Measurements from ENCODE around the gene PLPPR1. TPM values are rescaled to one million over a fixed set of nuclear protein-coding genes. Genes with fewer than 3 reads are reported as not detected.
A peak's percentile ranks its signal among the peaks of the same experiment; 100 is the strongest.

Gene PLPPR1
- not detected for total RNA-seq

DNA sequence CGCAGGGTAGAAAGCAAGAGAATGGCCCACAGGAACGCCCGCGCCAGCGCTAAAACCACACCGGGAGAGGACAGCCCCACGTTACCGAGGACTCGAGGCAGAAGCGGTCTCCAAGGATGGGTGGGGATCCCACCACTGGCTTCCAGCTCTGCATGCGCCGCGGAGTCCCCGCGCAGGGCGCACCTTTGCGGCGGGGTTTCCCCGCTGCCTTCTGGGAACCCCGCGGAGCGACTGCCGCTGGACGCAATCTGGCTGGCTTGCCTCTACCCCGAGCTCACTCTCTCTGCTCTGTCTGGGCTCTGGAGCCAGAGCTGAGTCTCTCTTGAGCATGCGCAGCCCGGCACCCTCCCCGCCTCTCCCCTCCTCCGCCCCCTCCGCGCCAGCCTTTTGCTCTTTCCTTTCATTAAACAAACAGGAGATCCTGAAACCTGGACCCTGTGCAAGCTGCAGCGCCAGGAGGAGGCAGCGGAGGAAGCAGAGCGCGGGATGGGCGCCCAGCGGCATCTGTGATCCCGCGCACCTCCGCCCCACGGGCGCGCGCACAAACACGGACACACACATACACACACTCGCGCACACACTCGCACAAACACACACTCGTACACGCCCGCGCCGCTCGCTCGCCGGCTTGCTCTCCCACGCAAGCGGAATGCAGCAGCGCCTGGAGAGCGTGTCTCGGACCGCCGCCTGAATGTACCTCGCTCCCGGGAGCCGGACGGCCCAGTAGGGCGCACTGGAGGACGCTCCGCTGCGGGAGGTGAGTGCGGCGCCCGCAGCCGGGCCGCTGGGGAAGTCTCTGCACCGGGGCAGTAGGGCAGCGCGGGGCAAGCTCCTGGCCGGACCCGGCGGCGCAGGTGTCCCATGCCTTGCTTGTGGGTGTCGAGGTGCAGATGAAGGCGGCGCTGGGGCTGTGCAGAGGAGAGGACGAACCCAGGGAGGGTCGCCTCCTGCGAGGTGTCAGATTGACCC, at the start of gene PLPPR1:
Gene PLPPR1 (plus strand): TSS at position 382 of the 969 bp plus-strand sequence.
- Mint-ChIP-seq H3K27ac (no peak within 1 kb of the TSS), H3K36me3 (no peaks in the 10 kb centered on the region), H3K9me3 (no peaks in the 10 kb centered on the region)
- ATAC-seq: peak in 1 of 2 donors; percentile 47
- no peak for DNase-seq (ENCODE audit: low spot score in 2 of 2)

DNA sequence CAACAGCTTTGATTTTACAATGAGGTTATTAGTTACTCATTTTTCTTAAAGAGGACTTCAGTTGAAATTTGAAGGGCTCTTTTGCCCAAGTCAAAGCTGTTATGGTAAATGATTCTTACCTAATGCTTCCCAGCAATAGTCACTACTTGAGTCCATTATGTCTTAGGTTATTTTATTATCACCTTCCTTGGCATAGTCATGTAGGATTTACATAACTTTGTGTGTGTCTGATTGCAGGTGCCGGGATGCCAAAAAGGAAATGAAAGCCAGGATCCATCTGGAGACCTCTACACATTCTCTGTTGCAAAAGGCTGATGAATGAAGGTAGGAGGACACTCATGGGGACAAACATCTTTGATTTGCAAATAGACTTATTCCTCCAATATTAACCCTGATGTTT, 38.8 kb upstream of the PLPPR1 start:
- DNase-seq (ENCODE audit: low spot score in 2 of 2) (no peak), ATAC-seq (no peak)
- H3K27ac Mint-ChIP-seq: no peak overlapping the region
- no peaks in the 10 kb centered on the region for H3K9me3 Mint-ChIP-seq
- H3K36me3 Mint-ChIP-seq: no peaks in the 10 kb centered on the region

- ATAC-seq (no peak), DNase-seq (ENCODE audit: low spot score in 2 of 2) (no peak)
- no peaks in the 10 kb centered on the region for H3K9me3 Mint-ChIP-seq
- no peaks in the 10 kb centered on the region for H3K36me3 Mint-ChIP-seq
- H3K27ac Mint-ChIP-seq: no peak overlapping the region
These were observed 37.7 kb upstream of the PLPPR1 start for GRCh38 chr9:100990605-100991381.

- DNase-seq (ENCODE audit: low spot score in 2 of 2): no peak
- no peak for ATAC-seq
- no peak overlapping the region for H3K27ac Mint-ChIP-seq
- no peaks in the 10 kb centered on the region for H3K36me3 Mint-ChIP-seq
- H3K9me3 Mint-ChIP-seq: no peaks in the 10 kb centered on the region
These were observed 35.9 kb upstream of the PLPPR1 start for GRCh38 chr9:100992632-100993031.

- H3K36me3 Mint-ChIP-seq: no peaks in the 10 kb centered on the region
- H3K9me3 Mint-ChIP-seq: peaks cover 6 to 13% of the 10 kb centered on the region in 2 donors
- no peak overlapping the region for H3K27ac Mint-ChIP-seq
- no peak for DNase-seq (ENCODE audit: low spot score in 2 of 2)
- ATAC-seq: no peak
These were observed 28.5 kb upstream of the PLPPR1 start for GRCh38 chr9:100999906-101000544.

DNA sequence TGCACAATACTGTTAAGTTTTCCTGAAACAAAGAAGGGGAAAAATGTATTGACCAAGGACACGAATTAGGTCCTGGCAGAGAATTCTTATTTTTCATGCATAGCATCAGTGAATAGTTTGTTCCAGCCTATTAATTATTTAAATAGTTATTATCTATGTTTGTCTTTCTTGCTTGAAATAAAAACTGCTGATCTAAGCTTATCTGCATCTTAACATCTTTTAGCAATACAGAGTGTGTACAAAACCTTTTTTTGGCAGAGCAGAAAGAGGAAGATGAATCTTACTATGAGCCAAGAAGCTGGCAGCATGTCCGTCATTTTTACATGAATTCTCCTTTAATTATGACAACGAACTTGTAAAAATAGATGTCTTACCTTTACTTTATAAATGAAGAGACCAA, 23.3 kb upstream of the PLPPR1 start:
- DNase-seq (ENCODE audit: low spot score in 2 of 2) (no peak), ATAC-seq (no peak)
- H3K36me3 Mint-ChIP-seq: no peaks in the 10 kb centered on the region
- no peak overlapping the region for H3K27ac Mint-ChIP-seq
- H3K9me3 Mint-ChIP-seq: peaks cover 13% of the 10 kb centered on the region in 2 donors

DNA sequence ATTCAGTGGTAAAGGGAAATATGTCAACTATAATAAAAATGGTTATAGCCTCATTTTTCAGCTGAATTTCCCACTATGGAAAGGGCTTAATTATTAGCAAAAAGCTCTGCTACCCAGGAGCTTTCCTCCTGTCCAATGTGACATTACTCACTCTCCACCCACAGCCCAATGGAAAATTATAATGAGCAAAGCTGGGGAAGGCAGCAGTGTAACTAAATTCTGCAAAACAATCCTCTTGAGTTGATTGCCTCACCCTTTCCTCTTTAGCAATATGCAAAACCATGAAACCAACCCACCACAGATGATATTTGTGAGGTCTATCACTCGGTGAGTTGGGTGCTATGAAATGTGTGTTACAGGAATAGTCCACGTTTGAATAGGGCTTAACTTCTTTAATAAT, 14.0 kb upstream of the PLPPR1 start:
- H3K36me3 Mint-ChIP-seq: peaks cover 0 to 5% of the 10 kb centered on the region in 2 donors
- H3K9me3 Mint-ChIP-seq: peaks cover 0 to 3% of the 10 kb centered on the region in 2 donors
- DNase-seq (ENCODE audit: low spot score in 2 of 2) (no peak), ATAC-seq (no peak)
- H3K27ac Mint-ChIP-seq: no peak overlapping the region

- H3K9me3 Mint-ChIP-seq: peaks cover 0 to 3% of the 10 kb centered on the region in 2 donors
- no peak for ATAC-seq
- H3K27ac Mint-ChIP-seq: no peak overlapping the region
- H3K36me3 Mint-ChIP-seq: peaks cover 0 to 5% of the 10 kb centered on the region in 2 donors
- DNase-seq (ENCODE audit: low spot score in 2 of 2): no peak
These were observed 10.1 kb upstream of the PLPPR1 start for GRCh38 chr9:101018467-101018866.

DNA sequence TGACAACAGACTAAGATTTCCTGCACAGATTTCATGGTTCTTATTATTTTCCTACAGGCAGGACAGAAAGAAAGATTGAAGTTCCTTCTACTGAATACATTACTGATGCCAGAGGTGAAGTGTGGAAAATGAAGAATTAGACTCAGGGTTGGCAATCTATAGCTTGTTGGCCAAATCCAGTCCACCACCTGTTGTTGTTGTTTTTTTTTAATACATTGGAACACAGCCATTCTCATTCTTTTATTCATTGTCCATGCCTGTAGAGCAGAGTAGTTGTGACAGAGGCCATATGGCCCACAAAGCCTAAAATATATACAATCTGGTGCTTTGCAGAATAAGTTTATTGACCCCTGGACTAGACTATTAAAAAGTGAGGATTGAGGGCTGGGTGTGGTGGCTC, 5.8 kb upstream of the PLPPR1 start:
- Mint-ChIP-seq H3K9me3 (no peaks in the 10 kb centered on the region), H3K36me3 (peaks cover 0 to 4% of the 10 kb centered on the region in 2 donors), H3K27ac (no peak overlapping the region)
- no peak for ATAC-seq
- DNase-seq (ENCODE audit: low spot score in 2 of 2): no peak

- no peaks in the 10 kb centered on the region for H3K9me3 Mint-ChIP-seq
- no peak for DNase-seq (ENCODE audit: low spot score in 2 of 2)
- H3K27ac Mint-ChIP-seq: no peak overlapping the region
- no peak for ATAC-seq
- H3K36me3 Mint-ChIP-seq: no peaks in the 10 kb centered on the region
These were observed 2.6 kb upstream of the PLPPR1 start for GRCh38 chr9:101025940-101026339.

DNA sequence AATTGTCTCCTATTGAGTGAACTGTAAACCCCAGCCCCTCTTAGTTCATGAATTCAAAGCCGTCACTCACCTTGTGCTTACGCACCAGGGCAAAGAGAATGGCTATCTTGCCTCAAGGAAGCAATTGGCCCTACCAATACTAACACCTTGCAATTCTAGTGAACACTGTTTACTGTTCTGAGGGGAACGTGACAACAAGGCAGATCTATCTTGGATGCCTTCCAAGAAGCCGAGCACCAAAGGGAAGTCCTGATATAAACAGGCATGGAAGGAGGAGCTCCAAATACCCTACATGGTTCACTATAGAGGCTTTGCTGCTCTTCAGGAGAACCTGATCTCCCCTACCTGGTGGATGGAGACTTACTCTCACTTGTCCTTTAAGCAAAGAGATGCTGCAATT, 1.7 kb upstream of the PLPPR1 start:
- no peaks in the 10 kb centered on the region for H3K36me3 Mint-ChIP-seq
- DNase-seq (ENCODE audit: low spot score in 2 of 2): no peak
- ATAC-seq: no peak
- no peaks in the 10 kb centered on the region for H3K9me3 Mint-ChIP-seq
- no peak overlapping the region for H3K27ac Mint-ChIP-seq

DNA sequence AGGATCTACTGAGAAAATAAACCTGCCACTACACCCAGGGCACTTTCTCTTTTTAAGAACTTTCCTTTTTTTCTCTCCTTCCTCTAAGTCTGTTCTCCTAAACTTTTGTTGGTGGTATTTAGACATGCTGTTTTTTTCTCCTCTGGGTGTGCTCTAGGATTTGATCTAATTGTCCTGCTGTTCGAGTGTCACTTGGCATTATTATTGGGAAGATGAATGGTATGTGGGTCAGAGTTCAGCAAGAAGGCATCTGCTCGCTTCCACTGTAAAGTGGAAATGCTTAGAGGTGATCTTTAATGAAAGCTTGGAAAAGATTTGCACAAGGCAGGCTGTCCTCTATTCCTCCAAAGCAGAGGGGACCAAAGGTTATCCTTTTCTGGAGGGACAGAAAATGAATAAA, 1.3 kb upstream of the PLPPR1 start:
- H3K36me3 Mint-ChIP-seq: no peaks in the 10 kb centered on the region
- no peaks in the 10 kb centered on the region for H3K9me3 Mint-ChIP-seq
- DNase-seq (ENCODE audit: low spot score in 2 of 2) (no peak), ATAC-seq (no peak)
- no peak overlapping the region for H3K27ac Mint-ChIP-seq

DNA sequence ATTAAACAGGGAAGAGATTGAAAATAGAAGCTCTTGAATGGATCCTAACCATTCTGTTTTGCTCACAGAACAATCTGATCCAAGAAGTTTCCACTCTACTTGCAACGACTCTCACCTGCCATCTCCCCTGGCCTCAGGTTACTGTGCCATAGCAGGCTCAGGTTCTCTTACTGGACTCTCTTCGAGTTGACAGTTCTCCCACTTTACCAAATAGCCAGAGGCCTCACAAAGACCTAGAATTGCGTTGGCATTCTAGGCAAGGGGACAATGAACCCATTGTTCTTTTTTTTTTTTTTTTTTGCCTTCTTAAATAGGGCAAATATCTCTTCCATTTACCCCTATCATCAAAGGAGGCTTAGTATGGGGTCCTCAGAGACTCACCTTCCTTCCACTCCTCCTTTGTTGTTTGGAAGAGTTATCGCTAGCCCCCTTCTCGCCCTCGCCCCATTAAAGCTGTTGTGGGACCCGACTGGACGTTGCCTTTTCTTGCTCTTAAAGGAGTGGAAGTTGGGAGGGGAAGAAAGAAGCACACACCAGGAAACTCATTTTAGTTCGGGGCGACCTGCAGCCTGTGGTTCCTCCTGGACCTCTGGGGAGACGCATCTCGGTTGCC, 688 bp upstream of the PLPPR1 start:
- no peaks in the 10 kb centered on the region for H3K36me3 Mint-ChIP-seq
- no peak for DNase-seq (ENCODE audit: low spot score in 2 of 2)
- no peak overlapping the region for H3K27ac Mint-ChIP-seq
- H3K9me3 Mint-ChIP-seq: no peaks in the 10 kb centered on the region
- no peak for ATAC-seq

- Mint-ChIP-seq H3K36me3 (no peaks in the 10 kb centered on the region), H3K9me3 (no peaks in the 10 kb centered on the region), H3K27ac (no peak overlapping the region)
- ATAC-seq (no peak), DNase-seq (ENCODE audit: low spot score in 2 of 2) (no peak)
These were observed 973 bp downstream of the PLPPR1 start for GRCh38 chr9:101029315-101030085.

- H3K36me3 Mint-ChIP-seq: no peaks in the 10 kb centered on the region
- ATAC-seq (no peak), DNase-seq (ENCODE audit: low spot score in 2 of 2) (no peak)
- no peaks in the 10 kb centered on the region for H3K9me3 Mint-ChIP-seq
- H3K27ac Mint-ChIP-seq: no peak overlapping the region
These were observed 1.5 kb downstream of the PLPPR1 start for GRCh38 chr9:101030086-101030391.

- Mint-ChIP-seq H3K9me3 (no peaks in the 10 kb centered on the region), H3K36me3 (no peaks in the 10 kb centered on the region), H3K27ac (no peak overlapping the region)
- ATAC-seq (no peak), DNase-seq (ENCODE audit: low spot score in 2 of 2) (no peak)
These were observed 3.9 kb downstream of the PLPPR1 start for GRCh38 chr9:101032426-101032825.

Measured in activated naive CD4-positive, alpha-beta T cell treated with anti-CD3 and anti-CD28 coated beads, Interleukin-2, amount 50 U/mL, for 72 hours (primary cell).